Caco-2 (cell line): ENCODE measurements around the gene SPNS2. TPM values are rescaled to one million over a fixed set of nuclear protein-coding genes. Genes with fewer than 3 reads are reported as not detected.

Source experiments
- BruUV-seq: library from RNA; stranded (reverse); fragments of 400-500 nt; replicated peaks from 2 replicates; lab custom pipeline; 2021; lab: Mats Ljungman, UMichigan
- CTCF ChIA-PET: fragments of 300-600 bp; sonication (Branson Sonifier 250); formaldehyde crosslinking; loops from one replicate; lab custom pipeline; 2022; ENCODE audit warnings: antibody characterized with exemption; lab: Charles Lee
- POLR2A ChIA-PET: fragments of 300-600 bp; sonication (Branson Sonifier 250); formaldehyde crosslinking; loops from one replicate; lab custom pipeline; 2022; ENCODE audit warnings: antibody characterized with exemption; lab: Charles Lee
- DNase-seq, 2 experiments: peaks; one replicate each; pipeline versions ENCODE4 v3.0.0 to v3.0.0-alpha.2; 2020 to 2022
- H3K27me3 ChIP-seq: replicated peaks from 2 replicates; pipeline ENCODE4 v1.6.0; 2011; ENCODE audit warnings: low read length; ENCODE audit not compliant: control insufficient read depth, insufficient read depth
- H3K36me3 ChIP-seq: 2 replicates; pipeline ENCODE4 v1.5.1; 2011; ENCODE audit warnings: low read length; ENCODE audit not compliant: control insufficient read depth, insufficient read depth
- H3K4me1 ChIP-seq: fragments of 250-450 bp; sonication (Bioruptor Pico); 2 replicates; pipeline ENCODE4 v1.5.1; 2020; ENCODE audit warnings: mild to moderate bottlenecking
- H3K4me3 ChIP-seq: 2 replicates; pipeline ENCODE4 v1.5.1; 2011; ENCODE audit warnings: low read depth, mild to moderate bottlenecking, control low read depth, low read length
- H3K9me3 ChIP-seq: fragments of 250-450 bp; sonication (Bioruptor Pico); 2 replicates; pipeline ENCODE4 v1.5.1; 2020; ENCODE audit warnings: mild to moderate bottlenecking, moderate library complexity
- H3K27ac Mint-ChIP-seq: one replicate; pipeline ENCODE4 v1.8.0; 2022; ENCODE audit warnings: mixed read lengths; ENCODE audit not compliant: unreplicated experiment
- H3K27me3 Mint-ChIP-seq: one replicate; pipeline ENCODE4 v1.8.0; 2022; ENCODE audit warnings: mixed read lengths; ENCODE audit not compliant: insufficient read depth, unreplicated experiment
- H3K36me3 Mint-ChIP-seq: one replicate; pipeline ENCODE4 v1.8.0; 2022; ENCODE audit warnings: mild to moderate bottlenecking, mixed read lengths; ENCODE audit not compliant: insufficient read depth, unreplicated experiment
- H3K4me1 Mint-ChIP-seq: one replicate; pipeline ENCODE4 v1.8.0; 2022; ENCODE audit warnings: low read depth, mixed read lengths; ENCODE audit not compliant: unreplicated experiment
- H3K4me3 Mint-ChIP-seq: one replicate; pipeline ENCODE4 v1.8.0; 2022; ENCODE audit warnings: mild to moderate bottlenecking, moderate library complexity, mixed read lengths; ENCODE audit not compliant: unreplicated experiment
- H3K9me3 Mint-ChIP-seq: one replicate; pipeline ENCODE4 v1.8.0; 2022; ENCODE audit warnings: mixed read lengths; ENCODE audit not compliant: unreplicated experiment
- intact Hi-C: fragments of 100-400 bp; cut with micrococcal nuclease; formaldehyde crosslinking; loops from one replicate; pipeline ENCODE4 v1.10.0; 2022; ENCODE audit not compliant: unreplicated experiment
- total RNA-seq: library from RNA; stranded (reverse); gene quantifications from 2 replicates; pipeline ENCODE4 v1.2.3, GENCODE V29; 2022
- TF ChIP-seq, protein P1 (sequence below), 2 experiments: fragments of 200-600 bp in 1 of 2; IDR thresholded peaks; 1 replicate in 1 of 2; 2 replicates in 1 of 2; pipeline versions ENCODE4 v1.5.1 to v1.8.0; 2011 to 2022; ENCODE audit warnings: antibody characterized with exemption in 1 of 2, control low read depth in 1 of 2, inconsistent platforms in 1 of 2, low read depth in 1 of 2, low read length in 1 of 2, mild to moderate bottlenecking in 1 of 2, moderate library complexity in 1 of 2; ENCODE audit not compliant: insufficient read depth in 1 of 2, severe bottlenecking in 1 of 2, unreplicated experiment in 1 of 2

SPNS2 gene
- total RNA-seq, 1 experiment from 2014 or later, result 1.00 TPM

- intact Hi-C loops, result no loop called here
- Mint-ChIP-seq H3K9me3 (no peaks in the 10 kb centered on the region), H3K4me3 (peak overlapping the region; percentile 76), H3K27ac (no peak overlapping the region), H3K27me3 (peaks cover 3% of the 10 kb centered on the region), H3K36me3 (no peaks in the 10 kb centered on the region), H3K4me1 (peaks cover 5% of the 10 kb centered on the region)
- Histone ChIP-seq H3K36me3 (no peaks in the 10 kb centered on the region), H3K27me3 (no peaks in the 10 kb centered on the region), H3K4me3 (peak overlapping the region; percentile 28), H3K4me1 (no peaks in the 10 kb centered on the region), H3K9me3 (no peaks in the 10 kb centered on the region)
- no TSS peak for BruUV-seq
- POLR2A ChIA-PET, result no interaction called here
- TF ChIP-seq, protein P1, sequence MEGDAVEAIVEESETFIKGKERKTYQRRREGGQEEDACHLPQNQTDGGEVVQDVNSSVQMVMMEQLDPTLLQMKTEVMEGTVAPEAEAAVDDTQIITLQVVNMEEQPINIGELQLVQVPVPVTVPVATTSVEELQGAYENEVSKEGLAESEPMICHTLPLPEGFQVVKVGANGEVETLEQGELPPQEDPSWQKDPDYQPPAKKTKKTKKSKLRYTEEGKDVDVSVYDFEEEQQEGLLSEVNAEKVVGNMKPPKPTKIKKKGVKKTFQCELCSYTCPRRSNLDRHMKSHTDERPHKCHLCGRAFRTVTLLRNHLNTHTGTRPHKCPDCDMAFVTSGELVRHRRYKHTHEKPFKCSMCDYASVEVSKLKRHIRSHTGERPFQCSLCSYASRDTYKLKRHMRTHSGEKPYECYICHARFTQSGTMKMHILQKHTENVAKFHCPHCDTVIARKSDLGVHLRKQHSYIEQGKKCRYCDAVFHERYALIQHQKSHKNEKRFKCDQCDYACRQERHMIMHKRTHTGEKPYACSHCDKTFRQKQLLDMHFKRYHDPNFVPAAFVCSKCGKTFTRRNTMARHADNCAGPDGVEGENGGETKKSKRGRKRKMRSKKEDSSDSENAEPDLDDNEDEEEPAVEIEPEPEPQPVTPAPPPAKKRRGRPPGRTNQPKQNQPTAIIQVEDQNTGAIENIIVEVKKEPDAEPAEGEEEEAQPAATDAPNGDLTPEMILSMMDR (IDR thresholded peaks at IDR 0.05; ENCODE audit: insufficient read depth in 1 of 2, low read depth in 1 of 2, low read length in 1 of 2, severe bottlenecking in 1 of 2, unreplicated experiment in 1 of 2), result no peak
- CTCF ChIA-PET, result no interaction called here
- no peak for DNase-seq
Measured at GRCh38 chr17:4499431-4500190, 930 bp downstream of the SPNS2 start.

- intact Hi-C loops, result no loop called here
- TF ChIP-seq, protein P1 (IDR thresholded peaks at IDR 0.05; ENCODE audit: insufficient read depth in 1 of 2, low read depth in 1 of 2, low read length in 1 of 2, severe bottlenecking in 1 of 2, unreplicated experiment in 1 of 2), result no peak
- Histone ChIP-seq H3K4me3 (no peak overlapping the region), H3K27me3 (no peaks in the 10 kb centered on the region), H3K9me3 (no peaks in the 10 kb centered on the region), H3K36me3 (no peaks in the 10 kb centered on the region), H3K4me1 (no peaks in the 10 kb centered on the region)
- H3K4me3 Mint-ChIP-seq, result peak overlapping the region; percentile 76
- peaks cover 3% of the 10 kb centered on the region for H3K27me3 Mint-ChIP-seq
- peaks cover 5% of the 10 kb centered on the region for H3K4me1 Mint-ChIP-seq
- POLR2A ChIA-PET, result no interaction called here
- DNase-seq, result no peak
- BruUV-seq, result no TSS peak
- CTCF ChIA-PET, result no interaction called here
- H3K9me3 Mint-ChIP-seq, result no peaks in the 10 kb centered on the region
- no peaks in the 10 kb centered on the region for H3K36me3 Mint-ChIP-seq
- H3K27ac Mint-ChIP-seq, result no peak overlapping the region
Measured at GRCh38 chr17:4500191-4500571, 1.5 kb downstream of the SPNS2 start.

DNA sequence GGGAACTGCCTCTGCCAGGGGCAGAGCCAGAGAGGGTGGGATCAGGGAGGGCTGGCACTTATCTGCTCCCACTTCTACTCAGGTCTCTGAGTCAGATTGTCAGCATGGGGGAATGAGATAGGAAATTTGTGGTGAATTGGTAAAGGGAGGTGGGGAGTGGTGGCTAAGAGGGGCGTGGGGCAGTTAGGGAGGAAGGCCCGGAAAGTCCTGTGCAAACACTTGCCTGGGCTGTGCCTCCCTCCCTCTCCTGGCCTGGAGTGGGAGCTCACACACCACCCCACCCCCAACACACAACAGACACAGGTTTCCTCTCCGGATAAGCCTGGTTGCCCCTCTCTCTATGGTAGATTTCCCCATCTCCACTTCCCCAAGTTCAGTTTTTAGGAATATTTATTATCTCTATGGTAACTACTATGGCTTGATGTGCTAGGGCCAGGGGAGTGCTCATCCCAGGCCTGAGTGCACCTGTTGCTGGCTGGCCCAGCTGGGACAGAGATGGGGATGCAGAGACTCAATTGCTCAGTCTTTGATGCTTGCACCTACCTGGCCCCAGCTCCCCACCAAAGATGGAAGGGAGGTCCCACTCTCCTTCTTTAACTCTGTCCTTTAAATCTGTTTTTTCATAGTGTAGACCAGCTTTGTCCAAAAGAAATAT is 2.7 kb downstream of the SPNS2 start:
- Histone ChIP-seq H3K36me3 (no peaks in the 10 kb centered on the region), H3K9me3 (no peaks in the 10 kb centered on the region), H3K27me3 (no peaks in the 10 kb centered on the region), H3K4me3 (no peak overlapping the region), H3K4me1 (no peaks in the 10 kb centered on the region)
- Mint-ChIP-seq H3K27me3 (peaks cover 3% of the 10 kb centered on the region), H3K36me3 (no peaks in the 10 kb centered on the region), H3K9me3 (no peaks in the 10 kb centered on the region), H3K27ac (no peak overlapping the region), H3K4me1 (peaks cover 5% of the 10 kb centered on the region), H3K4me3 (no peak overlapping the region)
- BruUV-seq, result no TSS peak
- TF ChIP-seq, protein P1 (IDR thresholded peaks at IDR 0.05; ENCODE audit: insufficient read depth in 1 of 2, low read depth in 1 of 2, low read length in 1 of 2, severe bottlenecking in 1 of 2, unreplicated experiment in 1 of 2), result no peak
- ChIA-PET CTCF (no interaction called here), POLR2A (no interaction called here)
- intact Hi-C loops, result no loop called here
- DNase-seq, result no peak
